Ascending aorta (tissue), 2 donors: ENCODE data around the gene SP3. TPM values are rescaled to one million over a fixed set of nuclear protein-coding genes. Genes with fewer than 3 reads are reported as not detected.
"Not testable (repeated sequence)": the region's sequence is repeated elsewhere in the genome, so short reads cannot be mapped to it uniquely, and the experiment has no call there.

Experiments used
- DNase-seq, 2 donors: peaks; one replicate each; pipeline ENCODE4 v3.0.0-alpha.2; 2019; ENCODE audit warnings: low spot score in 2 of 2
- H3K27ac ChIP-seq, 2 donors: fragments of 200-600 bp; sonication (generic); one replicate each; pipeline ENCODE4 v1.5.1; 2016 to 2017; ENCODE audit warnings: mild to moderate bottlenecking in 1 of 2
- H3K27me3 ChIP-seq: fragments of 200-600 bp; sonication (generic); one replicate; pipeline ENCODE4 v1.5.1; 2017
- H3K36me3 ChIP-seq, 2 donors: fragments of 200-600 bp; sonication (generic); one replicate each; pipeline ENCODE4 v1.5.1; 2016
- H3K4me1 ChIP-seq, 2 donors: fragments of 200-600 bp; sonication (generic); one replicate each; pipeline ENCODE4 v1.5.1; 2016 to 2017; ENCODE audit warnings: mild to moderate bottlenecking in 1 of 2
- H3K4me3 ChIP-seq, 2 donors: fragments of 200-600 bp; sonication (generic); one replicate each; pipeline ENCODE4 v1.5.1; 2016 to 2017; ENCODE audit warnings: mild to moderate bottlenecking in 1 of 2
- H3K9me3 ChIP-seq, 2 donors: fragments of 200-600 bp; sonication (generic); one replicate each; pipeline ENCODE4 v1.5.1; 2016
- intact Hi-C: fragments of 100-400 bp; cut with DNase I; formaldehyde crosslinking; loops from one replicate; pipeline ENCODE4 v1.15.1; 2023
- total RNA-seq: library from RNA; depleted of rRNA; stranded (reverse); fragments of >200 nt; gene quantifications from one replicate; pipeline ENCODE4 v1.1.0, GENCODE V29; 2016
- TF ChIP-seq, protein P1 (sequence below), 3 experiments: fragments of 200-600 bp in 2 of 3; fragments of 450-650 bp in 1 of 3; sonication (generic) in 2 of 3; IDR thresholded peaks; one replicate each; pipeline ENCODE4 v1.5.1; 2016 to 2019; ENCODE audit warnings: antibody characterized with exemption in 3 of 3, mild to moderate bottlenecking in 1 of 3, moderate library complexity in 1 of 3

Gene SP3
- total RNA-seq, 1 donor from 2014 or later, result 58.0 TPM

DNA sequence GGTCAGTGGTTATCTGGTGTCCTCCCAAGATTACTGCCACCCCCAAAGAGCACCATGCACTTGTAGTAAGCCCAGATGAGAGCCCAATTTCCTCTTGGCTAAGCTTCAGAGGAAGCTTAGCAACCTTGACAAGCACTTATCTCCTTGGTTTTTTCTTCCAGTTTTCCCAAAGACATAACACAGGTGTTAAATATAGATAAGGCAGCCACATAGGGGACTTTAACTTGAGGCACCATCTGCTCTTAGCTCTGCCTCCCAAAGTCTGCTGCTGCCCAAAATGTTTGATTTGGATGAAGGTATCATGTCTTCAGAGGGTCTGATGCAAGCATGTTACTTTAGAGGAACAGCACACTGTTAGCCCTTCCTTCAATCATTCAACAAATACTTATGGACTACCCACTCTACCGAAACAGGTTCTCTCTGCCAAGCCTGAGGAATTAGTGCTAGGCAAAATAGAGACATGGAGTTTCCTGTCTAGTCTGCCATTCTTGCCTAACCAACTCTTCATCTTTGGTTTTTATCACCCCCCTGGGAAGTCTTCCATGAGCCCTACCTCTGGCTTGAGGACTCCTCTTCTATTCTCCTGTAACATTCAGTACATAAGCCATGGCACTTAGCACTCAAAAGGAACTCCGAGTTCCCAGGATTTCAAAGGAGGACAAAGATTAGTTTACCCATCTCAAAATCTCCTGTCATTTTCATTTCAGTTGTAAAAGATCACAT lies 73.7 kb downstream of the SP3 start:
- no peak overlapping the region for H3K27ac ChIP-seq
- intact Hi-C loops, result no loop called here

GRCh38 chr2:173889464-173889863 lies 75.7 kb downstream of the SP3 start:
- intact Hi-C loops, result loop anchor here (10.0 kb wide), 1 partner anchor 455 kb away; no protein-coding TSS in a partner anchor

More for the DNA sequence above, 73.7 kb downstream of the SP3 start:
- TF ChIP-seq, protein P1, sequence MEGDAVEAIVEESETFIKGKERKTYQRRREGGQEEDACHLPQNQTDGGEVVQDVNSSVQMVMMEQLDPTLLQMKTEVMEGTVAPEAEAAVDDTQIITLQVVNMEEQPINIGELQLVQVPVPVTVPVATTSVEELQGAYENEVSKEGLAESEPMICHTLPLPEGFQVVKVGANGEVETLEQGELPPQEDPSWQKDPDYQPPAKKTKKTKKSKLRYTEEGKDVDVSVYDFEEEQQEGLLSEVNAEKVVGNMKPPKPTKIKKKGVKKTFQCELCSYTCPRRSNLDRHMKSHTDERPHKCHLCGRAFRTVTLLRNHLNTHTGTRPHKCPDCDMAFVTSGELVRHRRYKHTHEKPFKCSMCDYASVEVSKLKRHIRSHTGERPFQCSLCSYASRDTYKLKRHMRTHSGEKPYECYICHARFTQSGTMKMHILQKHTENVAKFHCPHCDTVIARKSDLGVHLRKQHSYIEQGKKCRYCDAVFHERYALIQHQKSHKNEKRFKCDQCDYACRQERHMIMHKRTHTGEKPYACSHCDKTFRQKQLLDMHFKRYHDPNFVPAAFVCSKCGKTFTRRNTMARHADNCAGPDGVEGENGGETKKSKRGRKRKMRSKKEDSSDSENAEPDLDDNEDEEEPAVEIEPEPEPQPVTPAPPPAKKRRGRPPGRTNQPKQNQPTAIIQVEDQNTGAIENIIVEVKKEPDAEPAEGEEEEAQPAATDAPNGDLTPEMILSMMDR (IDR thresholded peaks at IDR 0.05), result no peak
- Histone ChIP-seq H3K36me3 (no peaks in the 10 kb centered on the region), H3K4me1 (no peaks in the 10 kb centered on the region), H3K9me3 (no peaks in the 10 kb centered on the region), H3K27me3 (no peaks in the 10 kb centered on the region), H3K4me3 (no peak overlapping the region)
- DNase-seq, result no peak

GRCh38 chr2:173886613-173887012 lies 78.6 kb downstream of the SP3 start:
- no peak for DNase-seq
- H3K4me3 ChIP-seq, result no peak overlapping the region
- TF ChIP-seq, protein P1 (IDR thresholded peaks at IDR 0.05), result no peak
- no peaks in the 10 kb centered on the region for H3K4me1 ChIP-seq
- intact Hi-C loops, result loop anchor here (10.0 kb wide), 1 partner anchor 458 kb away; no protein-coding TSS in a partner anchor
- H3K36me3 ChIP-seq, result no peaks in the 10 kb centered on the region
- no peaks in the 10 kb centered on the region for H3K9me3 ChIP-seq
- H3K27me3 ChIP-seq, result no peaks in the 10 kb centered on the region
- H3K27ac ChIP-seq, result no peak overlapping the region

More at GRCh38 chr2:173889464-173889863, 75.7 kb downstream of the SP3 start:
- not testable (repeated sequence) for H3K4me3 ChIP-seq, H3K4me1 ChIP-seq, DNase-seq, H3K9me3 ChIP-seq, H3K36me3 ChIP-seq, H3K27ac ChIP-seq, H3K27me3 ChIP-seq

GRCh38 chr2:173884025-173884802 lies 81.0 kb downstream of the SP3 start:
- no peak for DNase-seq
- Histone ChIP-seq H3K4me3 (no peak overlapping the region), H3K9me3 (no peaks in the 10 kb centered on the region), H3K27me3 (no peaks in the 10 kb centered on the region), H3K4me1 (no peaks in the 10 kb centered on the region), H3K36me3 (no peaks in the 10 kb centered on the region), H3K27ac (no peak overlapping the region)
- TF ChIP-seq, protein P1 (IDR thresholded peaks at IDR 0.05), result peak; percentile 43 to 60 (median 48)
- intact Hi-C loops, result loop anchor here (10.0 kb wide), 1 partner anchor 461 kb away; no protein-coding TSS in a partner anchor

GRCh38 chr2:173881886-173882285 lies 83.3 kb downstream of the SP3 start:
- Histone ChIP-seq H3K27me3 (no peaks in the 10 kb centered on the region), H3K36me3 (no peaks in the 10 kb centered on the region), H3K27ac (no peak overlapping the region), H3K4me1 (no peaks in the 10 kb centered on the region), H3K9me3 (no peaks in the 10 kb centered on the region), H3K4me3 (no peak overlapping the region)
- TF ChIP-seq, protein P1 (IDR thresholded peaks at IDR 0.05), result no peak
- DNase-seq, result no peak
- intact Hi-C loops, result loop anchor here (2.0 to 10.0 kb wide), 2 partner anchors 159 to 463 kb away; no protein-coding TSS in a partner anchor

DNA sequence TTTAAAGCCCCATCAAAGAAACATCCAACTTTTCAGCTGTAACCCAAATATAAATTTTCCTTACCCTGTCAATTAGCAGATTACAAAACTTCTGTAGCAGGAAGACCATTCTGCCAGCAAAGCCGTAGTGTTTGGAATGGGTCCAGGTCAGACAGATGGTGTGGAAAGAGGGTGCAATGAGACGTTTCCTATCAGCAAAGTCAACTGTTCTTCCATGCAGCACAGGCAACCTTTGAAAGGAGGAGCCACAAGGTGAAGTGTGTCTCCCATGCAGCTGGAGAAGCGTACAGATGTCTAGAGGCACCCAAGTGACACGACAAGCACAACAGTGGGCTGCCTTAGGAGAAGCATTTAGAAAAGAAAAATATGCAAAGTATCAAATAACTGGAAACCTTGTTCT lies 83.7 kb downstream of the SP3 start:
- Histone ChIP-seq H3K4me1 (no peaks in the 10 kb centered on the region), H3K27me3 (no peaks in the 10 kb centered on the region), H3K27ac (no peak overlapping the region), H3K9me3 (no peaks in the 10 kb centered on the region), H3K4me3 (no peak overlapping the region), H3K36me3 (no peaks in the 10 kb centered on the region)
- TF ChIP-seq, protein P1 (IDR thresholded peaks at IDR 0.05), result no peak
- intact Hi-C loops, result loop anchor here (10.0 kb wide), 1 partner anchor 463 kb away; no protein-coding TSS in a partner anchor
- no peak for DNase-seq
